ENCODE results near the gene WWP2.
"Not testable (repeated sequence)": the region's sequence is repeated elsewhere in the genome, so short reads cannot be mapped to it uniquely, and the experiment has no call there.

Gene WWP2

DNA sequence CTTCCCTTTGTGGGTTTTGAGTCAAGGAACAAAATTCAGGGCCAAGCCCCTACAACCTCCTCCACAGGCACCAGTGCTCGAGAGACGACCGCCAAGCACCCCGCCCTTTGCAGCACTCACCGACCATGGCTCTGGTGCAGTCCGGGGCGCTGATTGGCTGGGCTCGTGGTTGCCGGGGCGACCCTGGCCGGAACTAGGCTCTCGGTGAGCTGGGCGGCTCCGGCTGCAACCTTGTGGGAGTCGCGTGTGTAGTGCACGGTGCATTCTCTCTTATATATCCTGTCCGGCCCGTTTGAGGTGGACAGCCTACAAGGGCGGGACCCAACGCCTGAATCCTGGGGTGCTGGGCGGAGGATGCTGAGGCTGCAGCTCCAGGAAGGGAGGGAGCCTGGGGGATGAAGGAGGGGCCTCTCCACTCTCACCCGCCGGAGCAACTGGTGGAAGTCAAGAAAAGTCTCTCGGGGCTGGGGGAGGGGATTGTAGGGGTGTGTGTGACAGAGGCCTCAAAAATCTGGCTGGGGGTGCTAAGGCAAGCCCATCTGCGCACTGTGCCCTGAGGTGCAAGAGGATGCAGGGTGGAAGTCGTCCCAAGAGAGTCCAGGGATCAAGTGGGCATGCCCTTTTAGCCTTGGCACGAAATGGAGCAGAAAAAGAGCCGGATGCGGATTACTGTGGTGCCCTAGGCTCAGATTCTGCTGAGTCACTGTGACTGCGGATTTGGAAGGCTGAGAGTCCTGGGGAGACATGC is 35.6 kb upstream of the WWP2 start, which contains the start of gene NQO1:
NQO1 (minus strand) TSS at position 248 of the 748 bp plus-strand sequence; CDS start at position 127, 121 bp downstream.
- Histone ChIP-seq H3K27ac (ENCODE audit: low read depth, low read length) (peak within 1 kb of the TSS; percentile 96), H3K4me3 (ENCODE audit: low read depth, low read length) (peak within 1 kb of the TSS; percentile 87), H3K27me3 (ENCODE audit: insufficient read depth, low read length) (no peaks in the 10 kb centered on the region), H3K36me3 (ENCODE audit: insufficient read depth, low read length) (peaks cover 9% of the 10 kb centered on the region; the same call in 1 of the 2 replicates), H3K4me1 (ENCODE audit: control insufficient read depth, insufficient read depth, low read length, unreplicated experiment) (peaks cover 19% of the 10 kb centered on the region), H2AFZ (ENCODE audit: low read length, unreplicated experiment) (peak within 1 kb of the TSS; percentile 43), H3K79me2 (ENCODE audit: control insufficient read depth, insufficient read depth, low read length, unreplicated experiment) (peaks cover 62% of the 10 kb centered on the region)

- Histone ChIP-seq H3K27ac (ENCODE audit: low read depth, low read length) (peak overlapping the region; percentile 96), H3K36me3 (ENCODE audit: insufficient read depth, low read length) (0 out of 2 replicates have a peak, but pooled peaks cover 3% of the 10 kb centered on the region), H3K4me3 (ENCODE audit: low read depth, low read length) (peak overlapping the region; percentile 87), H3K79me2 (ENCODE audit: control insufficient read depth, insufficient read depth, low read length, unreplicated experiment) (peaks cover 48% of the 10 kb centered on the region), H3K4me1 (ENCODE audit: control insufficient read depth, insufficient read depth, low read length, unreplicated experiment) (peaks cover 19% of the 10 kb centered on the region), H2AFZ (ENCODE audit: low read length, unreplicated experiment) (no peak overlapping the region), H3K27me3 (ENCODE audit: insufficient read depth, low read length) (no peaks in the 10 kb centered on the region)
Measured at GRCh38 chr16:69727916-69728270, 34.2 kb upstream of the WWP2 start.

GRCh38 chr16:69729030-69729429 is 33.1 kb upstream of the WWP2 start:
- not testable (repeated sequence) for H3K27me3 ChIP-seq (ENCODE audit: insufficient read depth, low read length); H3K36me3 ChIP-seq (ENCODE audit: insufficient read depth, low read length); H3K27ac ChIP-seq (ENCODE audit: low read depth, low read length); H2AFZ ChIP-seq (ENCODE audit: low read length, unreplicated experiment); H3K4me3 ChIP-seq (ENCODE audit: low read depth, low read length)
- Histone ChIP-seq H3K79me2 (ENCODE audit: control insufficient read depth, insufficient read depth, low read length, unreplicated experiment) (peaks cover 37% of the 10 kb centered on the region), H3K4me1 (ENCODE audit: control insufficient read depth, insufficient read depth, low read length, unreplicated experiment) (peaks cover 16% of the 10 kb centered on the region)

- H3K27me3 ChIP-seq (ENCODE audit: insufficient read depth, low read length); H3K4me3 ChIP-seq (ENCODE audit: low read depth, low read length); H3K36me3 ChIP-seq (ENCODE audit: insufficient read depth, low read length); H2AFZ ChIP-seq (ENCODE audit: low read length, unreplicated experiment); H3K27ac ChIP-seq (ENCODE audit: low read depth, low read length): not testable (repeated sequence)
- H3K79me2 ChIP-seq (ENCODE audit: control insufficient read depth, insufficient read depth, low read length, unreplicated experiment) = peaks cover 15% of the 10 kb centered on the region
- peaks cover 16% of the 10 kb centered on the region for H3K4me1 ChIP-seq (ENCODE audit: control insufficient read depth, insufficient read depth, low read length, unreplicated experiment)
Measured at GRCh38 chr16:69731280-69731679, 30.9 kb upstream of the WWP2 start.

DNA sequence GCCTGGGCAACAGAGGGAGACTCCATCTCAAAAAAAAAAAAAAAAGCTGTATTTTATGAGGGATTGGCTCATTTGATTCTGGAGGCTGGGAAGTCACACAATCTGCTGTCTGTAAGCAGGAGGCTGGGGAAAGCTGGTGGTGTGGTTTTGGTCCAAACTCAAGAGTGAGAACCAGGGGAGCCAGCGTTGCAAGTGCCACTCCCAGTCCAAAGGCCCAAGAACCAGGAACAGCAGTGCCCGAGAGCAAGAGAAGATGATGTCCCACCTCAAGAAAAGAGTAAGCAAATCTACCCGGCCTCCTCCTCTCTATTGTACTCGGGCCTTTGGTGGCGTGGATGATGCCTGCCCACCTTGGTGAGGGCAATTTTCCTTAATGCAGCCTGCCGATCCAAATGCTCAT is 30.0 kb upstream of the WWP2 start:
- H3K27me3 ChIP-seq (ENCODE audit: insufficient read depth, low read length) = no peaks in the 10 kb centered on the region
- H3K27ac ChIP-seq (ENCODE audit: low read depth, low read length) = no peak overlapping the region
- H3K4me3 ChIP-seq (ENCODE audit: low read depth, low read length) = no peak overlapping the region
- peaks cover 13% of the 10 kb centered on the region for H3K4me1 ChIP-seq (ENCODE audit: control insufficient read depth, insufficient read depth, low read length, unreplicated experiment)
- H3K79me2 ChIP-seq (ENCODE audit: control insufficient read depth, insufficient read depth, low read length, unreplicated experiment) = peaks cover 13% of the 10 kb centered on the region
- no peak overlapping the region for H2AFZ ChIP-seq (ENCODE audit: low read length, unreplicated experiment)
- H3K36me3 ChIP-seq (ENCODE audit: insufficient read depth, low read length) = no peaks in the 10 kb centered on the region

GRCh38 chr16:69741519-69741918 is 20.6 kb upstream of the WWP2 start:
- Histone ChIP-seq H2AFZ (ENCODE audit: low read length, unreplicated experiment) (no peak overlapping the region), H3K27me3 (ENCODE audit: insufficient read depth, low read length) (no peaks in the 10 kb centered on the region), H3K27ac (ENCODE audit: low read depth, low read length) (peak overlapping the region; percentile 51), H3K4me1 (ENCODE audit: control insufficient read depth, insufficient read depth, low read length, unreplicated experiment) (peaks cover 14% of the 10 kb centered on the region), H3K79me2 (ENCODE audit: control insufficient read depth, insufficient read depth, low read length, unreplicated experiment) (peaks cover 6% of the 10 kb centered on the region), H3K4me3 (ENCODE audit: low read depth, low read length) (peak overlapping the region; percentile 13; the same call in 1 of the 2 replicates), H3K36me3 (ENCODE audit: insufficient read depth, low read length) (peaks cover 35% of the 10 kb centered on the region; the same call in 1 of the 2 replicates)

- Histone ChIP-seq H3K36me3 (ENCODE audit: insufficient read depth, low read length) (peaks cover 35% of the 10 kb centered on the region; the same call in 1 of the 2 replicates), H3K4me3 (ENCODE audit: low read depth, low read length) (0 out of 2 replicates have a peak overlapping the region, but pooled peaks have one; percentile 13), H3K27me3 (ENCODE audit: insufficient read depth, low read length) (no peaks in the 10 kb centered on the region), H3K4me1 (ENCODE audit: control insufficient read depth, insufficient read depth, low read length, unreplicated experiment) (peaks cover 14% of the 10 kb centered on the region), H2AFZ (ENCODE audit: low read length, unreplicated experiment) (no peak overlapping the region), H3K27ac (ENCODE audit: low read depth, low read length) (peak overlapping the region; percentile 51), H3K79me2 (ENCODE audit: control insufficient read depth, insufficient read depth, low read length, unreplicated experiment) (peaks cover 6% of the 10 kb centered on the region)
Measured at GRCh38 chr16:69741951-69742904, 19.9 kb upstream of the WWP2 start.

GRCh38 chr16:69744363-69745231 is 17.5 kb upstream of the WWP2 start:
- H3K27ac ChIP-seq (ENCODE audit: low read depth, low read length) = no peak overlapping the region
- H3K36me3 ChIP-seq (ENCODE audit: insufficient read depth, low read length) = peaks cover 47% of the 10 kb centered on the region
- no peaks in the 10 kb centered on the region for H3K27me3 ChIP-seq (ENCODE audit: insufficient read depth, low read length)
- H3K79me2 ChIP-seq (ENCODE audit: control insufficient read depth, insufficient read depth, low read length, unreplicated experiment) = peaks cover 11% of the 10 kb centered on the region
- H3K4me3 ChIP-seq (ENCODE audit: low read depth, low read length) = no peak overlapping the region
- H2AFZ ChIP-seq (ENCODE audit: low read length, unreplicated experiment) = no peak overlapping the region
- peaks cover 14% of the 10 kb centered on the region for H3K4me1 ChIP-seq (ENCODE audit: control insufficient read depth, insufficient read depth, low read length, unreplicated experiment)

DNA sequence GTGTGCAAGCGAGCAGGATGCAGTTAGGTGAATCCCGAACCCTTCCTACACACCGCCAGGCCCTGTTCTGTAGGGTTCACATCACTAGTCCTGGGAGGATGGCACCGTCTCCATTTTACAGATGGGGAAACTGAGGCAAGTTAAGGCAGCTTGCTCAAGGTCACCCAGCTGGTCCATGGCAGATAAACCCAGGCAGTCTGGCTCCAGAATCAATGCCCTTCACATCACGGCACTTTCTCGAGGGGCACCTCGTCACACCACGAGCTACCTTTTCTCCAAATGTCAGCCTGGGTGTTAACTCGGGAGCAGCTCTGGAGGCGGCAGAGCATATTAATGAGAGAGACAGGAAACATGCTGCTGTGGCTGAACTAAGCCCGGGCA is 16.9 kb upstream of the WWP2 start:
- peaks cover 14% of the 10 kb centered on the region for H3K4me1 ChIP-seq (ENCODE audit: control insufficient read depth, insufficient read depth, low read length, unreplicated experiment)
- H3K4me3 ChIP-seq (ENCODE audit: low read depth, low read length) = no peak overlapping the region
- no peak overlapping the region for H2AFZ ChIP-seq (ENCODE audit: low read length, unreplicated experiment)
- peaks cover 12% of the 10 kb centered on the region for H3K79me2 ChIP-seq (ENCODE audit: control insufficient read depth, insufficient read depth, low read length, unreplicated experiment)
- no peak overlapping the region for H3K27ac ChIP-seq (ENCODE audit: low read depth, low read length)
- H3K36me3 ChIP-seq (ENCODE audit: insufficient read depth, low read length) = peaks cover 46% of the 10 kb centered on the region
- H3K27me3 ChIP-seq (ENCODE audit: insufficient read depth, low read length) = no peaks in the 10 kb centered on the region

DNA sequence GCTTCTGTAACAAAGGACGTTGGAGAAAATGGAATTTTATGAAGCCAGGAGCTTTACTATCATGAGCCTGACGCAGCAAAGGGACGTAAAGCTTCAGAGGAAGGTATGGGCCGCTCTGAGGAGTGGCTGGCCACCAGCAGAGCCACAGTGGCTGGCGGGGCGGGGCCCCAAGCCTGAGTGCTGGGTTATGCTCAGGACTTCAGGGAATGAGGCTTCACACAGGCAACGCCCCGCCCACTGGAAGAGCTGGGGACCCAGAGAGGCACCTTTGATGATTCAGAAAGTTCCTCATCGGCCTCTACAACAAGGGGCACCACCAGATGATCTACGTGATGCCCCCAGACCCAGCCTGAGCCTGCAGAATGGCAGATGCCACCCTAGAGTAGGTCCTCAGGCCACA is 16.2 kb upstream of the WWP2 start:
- Histone ChIP-seq H3K4me1 (ENCODE audit: control insufficient read depth, insufficient read depth, low read length, unreplicated experiment) (peaks cover 14% of the 10 kb centered on the region), H2AFZ (ENCODE audit: low read length, unreplicated experiment) (no peak overlapping the region), H3K36me3 (ENCODE audit: insufficient read depth, low read length) (peaks cover 50% of the 10 kb centered on the region), H3K79me2 (ENCODE audit: control insufficient read depth, insufficient read depth, low read length, unreplicated experiment) (peaks cover 20% of the 10 kb centered on the region), H3K4me3 (ENCODE audit: low read depth, low read length) (no peak overlapping the region), H3K27ac (ENCODE audit: low read depth, low read length) (no peak overlapping the region), H3K27me3 (ENCODE audit: insufficient read depth, low read length) (no peaks in the 10 kb centered on the region)
